SK-N-SH treated with all-trans-retinoic acid at 6 μM for 48 hours (cell line): ENCODE measurements around the gene NKAIN4.

ENCODE experiments used
- ARNTL ChIP-seq: fragments of 450-650 bp; formaldehyde crosslinking; IDR thresholded peaks from 2 replicates; pipeline ENCODE4 v1.5.0; 2020; ENCODE audit warnings: low read depth, mild to moderate bottlenecking, moderate library complexity, borderline replicate concordance
- BACH2 ChIP-seq: fragments of 250-450 bp; sonication (Bioruptor Pico); IDR thresholded peaks from 2 replicates; pipeline ENCODE4 v1.9.0; 2021; ENCODE audit warnings: mild to moderate bottlenecking, borderline replicate concordance
- CREB5 ChIP-seq: fragments of 250-450 bp; sonication (Bioruptor Pico); IDR thresholded peaks from 2 replicates; pipeline ENCODE4 v1.5.1; 2020; ENCODE audit warnings: low read depth, mild to moderate bottlenecking, moderate library complexity
- CSDC2 ChIP-seq: fragments of 250-450 bp; sonication (Bioruptor Pico); IDR thresholded peaks from 2 replicates; pipeline ENCODE4 v1.5.0; 2020; ENCODE audit warnings: mild to moderate bottlenecking, moderate library complexity
- POU6F1 ChIP-seq: fragments of 250-450 bp; sonication (Bioruptor Pico); IDR thresholded peaks from 2 replicates; pipeline ENCODE4 v1.8.0; 2021; ENCODE audit warnings: low read depth, mild to moderate bottlenecking, moderate library complexity, borderline replicate concordance
- RARB ChIP-seq: fragments of 250-450 bp; sonication (Bioruptor Pico); IDR thresholded peaks from 2 replicates; pipeline ENCODE4 v1.8.0; 2021; ENCODE audit warnings: mild to moderate bottlenecking, moderate library complexity
- TOX ChIP-seq: fragments of 250-450 bp; sonication (Bioruptor Pico); IDR thresholded peaks from 2 replicates; pipeline ENCODE4 v1.8.0; 2021; ENCODE audit warnings: mild to moderate bottlenecking, moderate library complexity, borderline replicate concordance
- ZFP30 ChIP-seq: fragments of 450-650 bp; formaldehyde crosslinking; IDR thresholded peaks from 2 replicates; pipeline ENCODE4 v1.5.0; 2022; ENCODE audit warnings: mild to moderate bottlenecking, moderate library complexity
- ZNF70 ChIP-seq: fragments of 450-650 bp; formaldehyde crosslinking; IDR thresholded peaks from 2 replicates; pipeline ENCODE4 v1.5.0; 2020; ENCODE audit warnings: mild to moderate bottlenecking, moderate library complexity
- TF ChIP-seq, protein P1 (sequence below): fragments of 250-450 bp; sonication (Bioruptor Pico); IDR thresholded peaks from 2 replicates; pipeline ENCODE4 v1.5.1; 2021; ENCODE audit warnings: mild to moderate bottlenecking, moderate library complexity
- TF ChIP-seq, protein P2 (sequence below): fragments of 250-450 bp; sonication (Bioruptor Pico); IDR thresholded peaks from 2 replicates; pipeline ENCODE4 v1.8.0; 2020; ENCODE audit warnings: mild to moderate bottlenecking, moderate library complexity, borderline replicate concordance

- TF ChIP-seq ZFP30: no peak
- no peak for TF ChIP-seq CSDC2 (CRISPR knock-in tag)
- TF ChIP-seq RARB (CRISPR knock-in tag): no peak
- TF ChIP-seq, protein P1, sequence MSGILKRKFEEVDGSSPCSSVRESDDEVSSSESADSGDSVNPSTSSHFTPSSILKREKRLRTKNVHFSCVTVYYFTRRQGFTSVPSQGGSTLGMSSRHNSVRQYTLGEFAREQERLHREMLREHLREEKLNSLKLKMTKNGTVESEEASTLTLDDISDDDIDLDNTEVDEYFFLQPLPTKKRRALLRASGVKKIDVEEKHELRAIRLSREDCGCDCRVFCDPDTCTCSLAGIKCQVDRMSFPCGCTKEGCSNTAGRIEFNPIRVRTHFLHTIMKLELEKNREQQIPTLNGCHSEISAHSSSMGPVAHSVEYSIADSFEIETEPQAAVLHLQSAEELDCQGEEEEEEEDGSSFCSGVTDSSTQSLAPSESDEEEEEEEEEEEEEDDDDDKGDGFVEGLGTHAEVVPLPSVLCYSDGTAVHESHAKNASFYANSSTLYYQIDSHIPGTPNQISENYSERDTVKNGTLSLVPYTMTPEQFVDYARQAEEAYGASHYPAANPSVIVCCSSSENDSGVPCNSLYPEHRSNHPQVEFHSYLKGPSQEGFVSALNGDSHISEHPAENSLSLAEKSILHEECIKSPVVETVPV (CRISPR knock-in tag): no peak
- TF ChIP-seq CREB5: no peak
- no peak for TF ChIP-seq ARNTL (CRISPR knock-in tag)
- no peak for TF ChIP-seq TOX
- TF ChIP-seq BACH2: no peak
- no peak for TF ChIP-seq POU6F1
- TF ChIP-seq, protein P2, sequence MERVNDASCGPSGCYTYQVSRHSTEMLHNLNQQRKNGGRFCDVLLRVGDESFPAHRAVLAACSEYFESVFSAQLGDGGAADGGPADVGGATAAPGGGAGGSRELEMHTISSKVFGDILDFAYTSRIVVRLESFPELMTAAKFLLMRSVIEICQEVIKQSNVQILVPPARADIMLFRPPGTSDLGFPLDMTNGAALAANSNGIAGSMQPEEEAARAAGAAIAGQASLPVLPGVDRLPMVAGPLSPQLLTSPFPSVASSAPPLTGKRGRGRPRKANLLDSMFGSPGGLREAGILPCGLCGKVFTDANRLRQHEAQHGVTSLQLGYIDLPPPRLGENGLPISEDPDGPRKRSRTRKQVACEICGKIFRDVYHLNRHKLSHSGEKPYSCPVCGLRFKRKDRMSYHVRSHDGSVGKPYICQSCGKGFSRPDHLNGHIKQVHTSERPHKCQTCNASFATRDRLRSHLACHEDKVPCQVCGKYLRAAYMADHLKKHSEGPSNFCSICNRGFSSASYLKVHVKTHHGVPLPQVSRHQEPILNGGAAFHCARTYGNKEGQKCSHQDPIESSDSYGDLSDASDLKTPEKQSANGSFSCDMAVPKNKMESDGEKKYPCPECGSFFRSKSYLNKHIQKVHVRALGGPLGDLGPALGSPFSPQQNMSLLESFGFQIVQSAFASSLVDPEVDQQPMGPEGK (CRISPR knock-in tag): no peak
- no peak for TF ChIP-seq ZNF70
Measured at GRCh38 chr20:63284083-63284440, 29.8 kb upstream of the NKAIN4 start.
